K562 (cell line): ENCODE results near the gene FOXM1. TPM values are rescaled to one million over a fixed set of nuclear protein-coding genes. Genes with fewer than 3 reads are reported as not detected.

Experiments
- ATAC-seq: fragments of 200-7000 bp; cut with Tn5 transposase; 3 replicates; pipeline ENCODE4 v1.9.1; 2020; ENCODE audit warnings: moderate library complexity
- BruUV-seq: library from RNA; stranded (reverse); fragments of 400-500 nt; replicated peaks from 2 replicates; lab custom pipeline; 2021; lab: Mats Ljungman, UMichigan
- CTCF ChIA-PET: fragments of 300-600 bp; formaldehyde crosslinking; extraction: SDS; loops from one replicate; lab custom pipeline; 2021; ENCODE audit warnings: low intra/inter-chr PET ratio; lab: Yijun Ruan, JAX
- POLR2A ChIA-PET: fragments of 300-600, 350-650 bp; sonication (Branson Sonifier 250); formaldehyde crosslinking; extraction: SDS; loops from one replicate; lab custom pipeline; 2021; ENCODE audit warnings: antibody characterized with exemption, inconsistent platforms; lab: Yijun Ruan, JAX
- DNase-seq, 4 experiments: peaks; one replicate each; pipeline versions ENCODE4 v3.0.0 to v3.0.0-alpha.2; 2011 to 2018; ENCODE audit warnings: low spot score in 3 of 4, mixed read lengths in 3 of 4; ENCODE audit errors: extremely low read depth in 1 of 4
- FAIRE-seq: peaks from 2 replicates; lab custom pipeline; 2011; peaks lifted over from hg19 to GRCh38; lab: Jason Lieb, UNC
- H2AFZ ChIP-seq: 2 replicates; pipeline ENCODE4 v1.6.0; 2011; ENCODE audit warnings: low read depth, low read length, control low read depth, inconsistent platforms
- H3K27ac ChIP-seq: fragments of 200-600 bp; 3 replicates; pipeline ENCODE4 v1.8.0; 2011; ENCODE audit warnings: low read depth, mild to moderate bottlenecking, control low read depth, inconsistent platforms, low read length, moderate library complexity, mixed read lengths; ENCODE audit errors: extremely low read depth
- H3K27me3 ChIP-seq, 2 experiments: fragments of 300-600 bp in 1 of 2; 2 replicates in 1 of 2; 3 replicates in 1 of 2; pipeline versions ENCODE4 v1.6.0 to v1.8.0; 2011; ENCODE audit warnings: inconsistent platforms in 2 of 2, low read length in 2 of 2, mild to moderate bottlenecking in 1 of 2, mixed read lengths in 1 of 2, moderate library complexity in 1 of 2; ENCODE audit not compliant: control insufficient read depth in 2 of 2, insufficient read depth in 2 of 2
- H3K36me3 ChIP-seq: fragments of 300-600 bp; 3 replicates; pipeline ENCODE4 v1.8.0; 2011; ENCODE audit warnings: mild to moderate bottlenecking, low read length, inconsistent platforms; ENCODE audit not compliant: control insufficient read depth, insufficient read depth
- H3K4me1 ChIP-seq, 2 experiments: fragments of 200-600 bp in 1 of 2; replicated peaks in 1 of 2; 2 replicates in 1 of 2; 3 replicates in 1 of 2; pipeline versions ENCODE4 v1.5.1 to v1.8.0; 2011; ENCODE audit warnings: inconsistent platforms in 2 of 2, low read length in 2 of 2, mild to moderate bottlenecking in 1 of 2, mixed read lengths in 1 of 2, moderate library complexity in 1 of 2; ENCODE audit not compliant: control insufficient read depth in 2 of 2, insufficient read depth in 2 of 2
- H3K4me2 ChIP-seq: 2 replicates; pipeline ENCODE4 v1.6.1; 2011; ENCODE audit warnings: low read length, control low read depth, inconsistent platforms, mixed read lengths; ENCODE audit not compliant: insufficient read depth
- H3K4me3 ChIP-seq: fragments of 200-600 bp; sonication (generic), shearing (Covaris generic); 2 replicates; pipeline ENCODE4 v1.5.1; 2016; ENCODE audit warnings: control low read depth, inconsistent platforms
- H3K79me2 ChIP-seq: fragments of 200-600 bp; 3 replicates; pipeline ENCODE4 v1.8.0; 2011; ENCODE audit warnings: low read length, inconsistent platforms; ENCODE audit not compliant: control insufficient read depth, insufficient read depth
- H3K9ac ChIP-seq, 2 experiments: 2 replicates each; pipeline versions ENCODE4 v1.6.0 to v1.6.1; 2011; ENCODE audit warnings: low read depth in 2 of 2, low read length in 2 of 2, control low read depth in 1 of 2, inconsistent platforms in 1 of 2, mild to moderate bottlenecking in 1 of 2, mixed read lengths in 1 of 2; ENCODE audit not compliant: insufficient read depth in 1 of 2
- H3K9me1 ChIP-seq: one replicate; pipeline ENCODE4 v1.6.0; 2011; ENCODE audit warnings: inconsistent platforms, mild to moderate bottlenecking, low read length, moderate library complexity; ENCODE audit not compliant: control insufficient read depth, insufficient read depth
- H3K9me3 ChIP-seq: replicated peaks from 2 replicates; pipeline ENCODE4 v1.5.1; 2011; ENCODE audit warnings: low read depth, low read length, inconsistent platforms; ENCODE audit not compliant: control insufficient read depth, insufficient read depth
- H4K20me1 ChIP-seq: replicated peaks from 2 replicates; pipeline ENCODE4 v1.6.1; 2011; ENCODE audit warnings: low read length, inconsistent platforms, mixed read lengths; ENCODE audit not compliant: control insufficient read depth, insufficient read depth
- BHLHE40 ChIP-seq: IDR thresholded peaks from 2 replicates; pipeline ENCODE4 v1.6.1; 2011; ENCODE audit warnings: low read length, improper control_type of control experiment
- CHCHD3 ChIP-seq: fragments of 250-450 bp; sonication (Bioruptor Pico); IDR thresholded peaks from 2 replicates; pipeline ENCODE4 v2.1.2; 2022; ENCODE audit warnings: mild to moderate bottlenecking
- ELF4 ChIP-seq: fragments of 450-650 bp; formaldehyde crosslinking; IDR thresholded peaks from 2 replicates; pipeline ENCODE4 v1.4.0; 2022; ENCODE audit warnings: missing genetic modification characterization
- HDAC6 ChIP-seq: IDR thresholded peaks from 2 replicates; pipeline ENCODE4 v1.6.1; 2012; ENCODE audit warnings: low read depth, mild to moderate bottlenecking, control low read depth, inconsistent platforms, low read length, moderate library complexity
- HNRNPUL1 ChIP-seq: fragments of 200-400 bp; formaldehyde crosslinking; IDR thresholded peaks from 2 replicates; pipeline ENCODE4 v1.6.1; 2017; ENCODE audit warnings: low read length
- MEF2A ChIP-seq: IDR thresholded peaks from 2 replicates; pipeline ENCODE4 v1.6.1; 2011; ENCODE audit warnings: low read depth, mild to moderate bottlenecking, low read length, moderate library complexity; ENCODE audit not compliant: control insufficient read depth
- NCOA6 ChIP-seq: fragments of 450-650 bp; IDR thresholded peaks from 2 replicates; pipeline ENCODE4 v1.6.1; 2017; ENCODE audit warnings: mild to moderate bottlenecking
- PBX2 ChIP-seq, 2 experiments: IDR thresholded peaks in 1 of 2; conservative IDR thresholded peaks in 1 of 2; 2 replicates each; pipeline ENCODE4 v1.6.1; 2016; ENCODE audit warnings: low read depth in 2 of 2, mild to moderate bottlenecking in 1 of 2, missing compliant biosample characterization in 1 of 2, missing genetic modification characterization in 1 of 2, moderate library complexity in 1 of 2
- PHB2 ChIP-seq: fragments of 450-650 bp; IDR thresholded peaks from 2 replicates; pipeline ENCODE4 v1.6.1; 2017; ENCODE audit warnings: low read depth
- RBM34 ChIP-seq: fragments of 200-400 bp; formaldehyde crosslinking; IDR thresholded peaks from 2 replicates; pipeline ENCODE4 v1.6.1; 2018; ENCODE audit warnings: low read length, borderline replicate concordance; ENCODE audit not compliant: insufficient read depth
- RUNX1 ChIP-seq: sonication (generic); IDR thresholded peaks from 2 replicates; pipeline ENCODE4 v1.6.1; 2016; ENCODE audit warnings: antibody characterized with exemption, low read depth
- SNRNP70 ChIP-seq: fragments of 200-400 bp; formaldehyde crosslinking; optimal IDR thresholded peaks from 2 replicates; pipeline ENCODE3; 2017; ENCODE audit warnings: low read depth, low read length
- ZBTB33 ChIP-seq: sonication (generic); formaldehyde crosslinking; IDR thresholded peaks from 2 replicates; pipeline ENCODE4 v1.8.1; 2023; ENCODE audit warnings: mild to moderate bottlenecking, missing genetic modification reagents
- WGBS: fragments of 100-300 bp; shearing (Covaris generic); methylation state at CpG from one replicate; pipeline ENCODE4 v1.1.6; 2016; ENCODE audit warnings: low coverage, mixed read lengths; ENCODE audit not compliant: insufficient coverage; ENCODE audit errors: missing lambda C conversion rate; 5-methylcytosine and 5-hydroxymethylcytosine counted together
- in situ Hi-C: fragments of 300-500 bp; cut with MboI; formaldehyde crosslinking; loops from 4 replicates; pipeline ENCODE4 v1.15.0; 2018; ENCODE audit warnings: inconsistent platforms, mixed read lengths
- intact Hi-C: fragments of 100-400 bp; cut with micrococcal nuclease; formaldehyde crosslinking; loops from 2 replicates; pipeline ENCODE4 v1.14.2; 2022
- polyA plus RNA-seq, 8 experiments: library from polyadenylated mRNA; depleted of rRNA in 4 of 8; stranded (reverse) in 5 of 8; unstranded in 3 of 8; fragments of >200 nt; fragmentation: Nextera tagmentation in 2 of 8; fragmentation: Illumina TruSeq in 1 of 8; extraction: Ambion mirVana in 2 of 8; extraction: Trizol in 1 of 8; gene quantifications; 2 replicates each; pipeline versions ENCODE4 v1.2.1 to v1.2.3, GENCODE V29; 2011 to 2014; ENCODE audit warnings: inconsistent platforms in 1 of 8, missing spikeins in 1 of 8
- total RNA-seq, 7 experiments: library from RNA; depleted of rRNA in 6 of 7; stranded (reverse); fragments of >200 nt in 6 of 7; fragmentation: Illumina TruSeq in 2 of 7; extraction: Trizol in 2 of 7; gene quantifications; 2 replicates each; pipeline versions ENCODE4 v1.2.1 to v1.2.3, GENCODE V29; 2011 to 2021; ENCODE audit warnings: low replicate concordance in 1 of 7
- TF ChIP-seq, protein P1 (sequence below): fragments of 250-450 bp; sonication (Bioruptor Pico); IDR thresholded peaks from 2 replicates; pipeline ENCODE4 v1.5.0; 2020; ENCODE audit warnings: mild to moderate bottlenecking, borderline replicate concordance

Gene FOXM1
- total and polyA plus RNA-seq, 9 of the 15 experiments (the other 6 are each of a cell fraction or from before 2014, with no cell fraction given) = 8.9 to 46.9 (median 17.2) TPM

DNA sequence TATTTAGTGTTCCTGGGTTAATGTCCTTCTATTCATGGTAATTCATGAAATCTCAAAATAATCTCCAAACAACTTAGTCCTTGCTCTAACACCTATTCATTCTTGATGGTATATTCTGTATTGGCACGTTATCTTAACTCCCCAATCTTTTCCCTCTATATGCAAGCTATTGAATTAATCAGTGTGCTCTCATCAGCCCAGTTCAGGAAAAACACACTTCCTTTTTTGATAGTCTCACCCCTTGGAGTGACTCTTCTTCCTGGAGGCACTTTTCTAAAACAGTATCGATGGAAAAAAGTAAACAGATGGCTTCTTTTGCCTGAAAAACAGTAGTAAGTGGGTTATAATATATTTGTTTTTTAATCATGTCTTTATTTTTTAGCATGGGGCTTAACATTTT is 42.3 kb upstream of the FOXM1 start (continued):
- no peak for TF ChIP-seq ZBTB33 (CRISPR knock-in tag)
- no peak for TF ChIP-seq HNRNPUL1
- TF ChIP-seq CHCHD3 (CRISPR knock-in tag) = no peak
- no peak for TF ChIP-seq PHB2
- TF ChIP-seq ELF4 (CRISPR knock-in tag) = no peak

- POLR2A ChIA-PET = interaction anchor here (1.1 kb wide), 1 partner anchor 17 kb away, joined by 7 read pairs; no protein-coding TSS in a partner anchor
- FAIRE-seq (no peak), ATAC-seq (no peak), DNase-seq (no peak)
- Histone ChIP-seq H3K4me1 (no peaks in the 10 kb centered on the region), H3K27me3 (no peaks in the 10 kb centered on the region), H3K4me2 (no peak overlapping the region), H3K4me3 (no peak overlapping the region), H3K27ac (no peak overlapping the region), H3K9me1 (no peaks in the 10 kb centered on the region), H3K9me3 (no peaks in the 10 kb centered on the region), H2AFZ (no peak overlapping the region), H3K9ac (no peak overlapping the region), H3K36me3 (no peaks in the 10 kb centered on the region), H4K20me1 (no peaks in the 10 kb centered on the region), H3K79me2 (no peaks in the 10 kb centered on the region)
- no TSS peak for BruUV-seq
- CTCF ChIA-PET = no interaction called here
- 78% methylated on average over 3 of the region's 3 CpGs for WGBS
- intact Hi-C loops (no loop called here), in situ Hi-C loops (no loop called here)
- TF ChIP-seq NCOA6 = no peak
- no peak for TF ChIP-seq PBX2 (CRISPR knock-in tag; IDR thresholded peaks at IDR 0.05; ENCODE audit: low read depth)
- no peak for TF ChIP-seq PBX2 (tag; conservative IDR thresholded peaks at IDR 0.05; ENCODE audit: low read depth)
- TF ChIP-seq RUNX1 = no peak
- TF ChIP-seq MEF2A = no peak
- no peak for TF ChIP-seq BHLHE40
- TF ChIP-seq, protein P1, sequence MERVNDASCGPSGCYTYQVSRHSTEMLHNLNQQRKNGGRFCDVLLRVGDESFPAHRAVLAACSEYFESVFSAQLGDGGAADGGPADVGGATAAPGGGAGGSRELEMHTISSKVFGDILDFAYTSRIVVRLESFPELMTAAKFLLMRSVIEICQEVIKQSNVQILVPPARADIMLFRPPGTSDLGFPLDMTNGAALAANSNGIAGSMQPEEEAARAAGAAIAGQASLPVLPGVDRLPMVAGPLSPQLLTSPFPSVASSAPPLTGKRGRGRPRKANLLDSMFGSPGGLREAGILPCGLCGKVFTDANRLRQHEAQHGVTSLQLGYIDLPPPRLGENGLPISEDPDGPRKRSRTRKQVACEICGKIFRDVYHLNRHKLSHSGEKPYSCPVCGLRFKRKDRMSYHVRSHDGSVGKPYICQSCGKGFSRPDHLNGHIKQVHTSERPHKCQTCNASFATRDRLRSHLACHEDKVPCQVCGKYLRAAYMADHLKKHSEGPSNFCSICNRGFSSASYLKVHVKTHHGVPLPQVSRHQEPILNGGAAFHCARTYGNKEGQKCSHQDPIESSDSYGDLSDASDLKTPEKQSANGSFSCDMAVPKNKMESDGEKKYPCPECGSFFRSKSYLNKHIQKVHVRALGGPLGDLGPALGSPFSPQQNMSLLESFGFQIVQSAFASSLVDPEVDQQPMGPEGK (CRISPR knock-in tag) = no peak
- no peak for TF ChIP-seq HDAC6
- TF ChIP-seq SNRNP70 = no peak
- TF ChIP-seq RBM34 = no peak
These were observed 35.2 kb upstream of the FOXM1 start for GRCh38 chr12:2912216-2912575.
